Left renal pelvis (tissue), 4 donors: Measurements from ENCODE around the gene GLYATL1. TPM values are rescaled to one million over a fixed set of nuclear protein-coding genes. Genes with fewer than 3 reads are reported as not detected.
"Not testable (repeated sequence)": the region's sequence is repeated elsewhere in the genome, so short reads cannot be mapped to it uniquely, and the experiment has no call there.

Experiments
- DNase-seq, 4 donors: peaks; one replicate each; pipeline ENCODE4 v3.0.0-alpha.2; 2013; ENCODE audit warnings: low read depth in 4 of 4, low spot score in 3 of 4
- polyA plus RNA-seq, 4 donors: library from polyadenylated mRNA; unstranded; fragments of 120-200 nt; gene quantifications; one replicate each; pipeline ENCODE4 v1.2.1, GENCODE V29; 2013; ENCODE audit not compliant: insufficient read length in 4 of 4

GLYATL1 gene
- polyA plus RNA-seq, 4 donors: 3.4 to 183 (median 141) TPM

DNA sequence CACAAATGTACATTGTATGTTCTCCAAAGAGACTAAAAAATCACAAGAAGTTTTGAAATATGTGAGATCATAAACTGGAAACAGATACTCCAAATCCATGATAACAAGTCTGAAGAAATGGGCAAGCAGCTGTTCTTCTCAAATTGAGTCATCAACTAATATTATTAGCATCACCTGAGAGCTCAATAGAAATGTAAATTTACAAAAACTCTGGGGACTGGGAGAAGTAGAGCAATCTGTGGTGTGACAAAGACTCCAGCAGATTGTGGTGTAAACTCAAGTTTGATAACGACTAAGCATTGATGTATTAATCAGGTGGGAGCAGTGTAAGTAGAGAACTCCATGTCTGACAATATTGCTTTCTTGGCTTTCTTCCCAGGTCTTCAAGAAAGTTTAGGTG lies 53.2 kb downstream of the GLYATL1 start:
- DNase-seq: no peak

DNA sequence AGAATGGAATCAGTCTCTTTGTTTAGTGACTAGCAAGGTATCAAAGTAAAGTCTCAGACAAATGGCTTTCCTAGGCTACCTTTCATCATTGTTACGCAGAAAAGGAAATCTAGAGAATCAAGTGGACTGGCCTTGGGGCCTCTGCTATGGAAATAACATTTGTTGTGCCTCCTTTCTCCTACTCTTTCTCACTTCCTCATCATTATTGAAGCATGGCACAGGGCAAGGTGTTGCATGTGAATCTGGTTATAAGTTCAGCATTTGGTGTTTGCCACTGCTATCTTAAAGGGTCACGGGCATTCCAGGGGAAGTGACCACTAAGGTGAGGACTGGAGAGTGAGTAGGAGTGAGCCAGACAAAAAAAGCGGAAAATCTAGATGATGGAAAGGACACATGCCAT lies 54.9 kb downstream of the GLYATL1 start:
- DNase-seq: no peak

DNA sequence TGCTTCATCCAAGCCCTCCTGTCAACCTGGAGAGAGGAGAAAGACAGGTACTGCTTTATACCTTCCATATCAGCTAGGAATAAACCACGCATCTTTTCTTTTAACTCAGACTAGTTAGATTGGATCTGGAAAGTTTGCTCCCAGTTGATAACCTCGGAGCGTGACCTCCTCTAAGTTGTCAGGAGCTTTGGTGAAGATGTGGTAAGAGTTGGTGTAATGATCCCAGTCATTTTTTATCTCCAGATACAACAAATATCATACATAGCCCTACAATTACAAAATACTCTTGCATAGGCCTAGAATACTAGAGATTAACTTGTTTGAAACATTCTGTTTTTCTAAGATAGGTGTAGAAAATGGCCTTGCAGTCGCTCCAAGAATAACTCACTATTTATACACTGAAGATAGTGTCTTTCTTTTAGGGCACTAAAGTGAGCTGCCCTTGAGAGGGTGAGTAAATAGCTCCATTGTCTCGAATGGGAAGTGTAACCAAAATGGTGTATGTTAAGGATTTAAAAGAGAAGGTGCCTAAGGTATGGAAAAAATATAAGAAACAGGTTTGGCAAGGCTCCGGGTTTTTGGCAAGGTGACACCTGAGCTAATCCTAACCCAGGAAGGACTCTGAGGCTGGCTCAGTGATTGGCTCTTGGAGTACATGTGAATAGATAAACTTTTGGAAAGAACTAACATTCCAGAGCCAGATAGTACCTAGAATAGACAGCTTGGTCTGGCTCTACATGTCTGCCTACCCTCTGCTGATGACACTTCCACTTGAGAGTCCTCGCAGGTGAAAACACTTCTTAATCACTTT lies 59.4 kb downstream of the GLYATL1 start:
- DNase-seq: no peak

DNA sequence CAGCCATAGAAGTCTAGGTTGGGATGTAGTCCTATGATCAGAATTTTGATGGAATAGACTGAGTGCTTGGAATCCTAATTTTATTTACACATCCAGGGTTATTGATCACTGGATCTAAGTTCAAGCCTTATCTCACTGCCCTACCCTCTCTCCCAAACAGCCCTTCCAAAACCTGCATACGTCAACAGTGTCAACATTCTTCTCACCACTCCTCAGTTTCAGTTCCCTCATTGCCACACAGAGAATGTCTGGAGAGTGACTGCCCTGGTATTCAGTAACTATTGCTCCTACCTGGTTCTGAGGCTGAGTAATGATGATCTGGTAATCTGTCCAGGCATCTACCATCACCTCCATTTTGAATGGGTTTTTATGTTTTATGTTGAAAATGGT lies 60.0 kb downstream of the GLYATL1 start:
- DNase-seq: no peak

DNA sequence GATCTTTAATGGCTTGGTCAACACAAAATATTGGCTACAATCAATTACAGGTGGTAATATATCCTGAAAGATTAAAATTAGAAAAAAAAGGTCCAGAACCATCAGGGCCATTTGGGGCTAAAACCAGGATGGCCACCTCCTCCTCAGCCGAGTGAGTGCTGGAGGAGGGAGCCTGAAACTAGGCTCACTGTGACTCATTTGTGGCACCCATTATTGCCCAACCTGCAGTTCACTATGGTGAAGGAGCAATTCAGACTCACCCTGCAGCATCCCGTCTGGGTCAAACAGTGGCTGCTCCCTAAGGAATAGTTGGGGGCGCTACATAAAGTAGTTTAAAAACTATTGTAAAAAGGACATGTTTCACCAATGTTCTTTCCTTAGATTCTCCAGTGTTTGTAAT lies 60.7 kb downstream of the GLYATL1 start:
- DNase-seq: no peak

DNA sequence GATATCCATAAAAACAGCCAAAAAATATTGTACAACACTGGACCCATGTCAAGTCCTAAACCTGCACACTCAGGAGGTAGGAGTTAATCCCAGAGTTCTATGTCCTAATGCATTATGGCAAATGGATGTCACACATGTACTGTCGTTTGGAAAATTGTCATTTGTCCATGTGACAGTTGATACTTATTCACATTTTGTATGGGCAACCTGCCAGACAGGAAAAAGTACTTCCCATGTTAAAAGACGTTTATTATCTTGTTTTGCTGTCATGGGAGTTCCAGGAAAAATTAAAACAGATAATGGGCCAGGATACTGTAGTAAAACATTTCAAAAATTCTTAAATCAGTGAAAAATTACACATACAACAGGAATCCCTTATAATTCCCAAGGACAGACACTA lies 62.7 kb downstream of the GLYATL1 start:
- not testable (repeated sequence) for DNase-seq

Other genes with a start within 250 kb of the GLYATL1 start
- gene GLYAT, start 207.5 kb upstream of the GLYATL1 start, polyA plus RNA-seq: 100 to 1,000 TPM in 3 of 4 donors, 1 to 10 TPM in 1; 2.7 to 151 (median 126) TPM
- gene GLYATL2, start 94.8 kb upstream of the GLYATL1 start, polyA plus RNA-seq: 1 to 10 TPM; 1.5 to 2.7 (median 2.2) TPM
- under 1 TPM in 3 of 4 donors, not detected in 1; 0.29 to 0.34 (median 0.33) TPM for gene GLYATL1B, start 146.8 kb downstream of the GLYATL1 start, polyA plus RNA-seq
- 10 to 100 TPM; 11.2 to 16.4 (median 12.7) TPM for gene FAM111B, start 167.7 kb downstream of the GLYATL1 start, polyA plus RNA-seq
- gene FAM111A, start 203.4 kb downstream of the GLYATL1 start, polyA plus RNA-seq: 10 to 100 TPM; 43.3 to 83.2 (median 58.8) TPM
- 10 to 100 TPM; 31.2 to 43.5 (median 42.5) TPM for gene DTX4, start 232.6 kb downstream of the GLYATL1 start, polyA plus RNA-seq